ENCODE results near the gene H2AZ1. TPM values are rescaled to one million over a fixed set of nuclear protein-coding genes. Genes with fewer than 3 reads are reported as not detected.

H2AZ1 gene
- total RNA-seq, 1 experiment from 2014 or later: 450 TPM

- ChIA-PET CTCF (no interaction called here), POLR2A (interaction anchor here (0.6 kb wide), 1 partner anchor 384 kb away, joined by 4 read pairs; no protein-coding TSS in a partner anchor)
- Histone ChIP-seq H3K9me3 (ENCODE audit: control insufficient read depth, insufficient read depth, low read depth, low read length) (no peaks in the 10 kb centered on the region), H3K4me3 (ENCODE audit: low read depth in 2 of 2, low read length in 2 of 2) (peak overlapping the region; percentile 86 to 90), H3K36me3 (ENCODE audit: control insufficient read depth, insufficient read depth, low read length) (peaks cover 12% of the 10 kb centered on the region), H3K27me3 (ENCODE audit: control insufficient read depth, insufficient read depth, low read length) (no peaks in the 10 kb centered on the region), H3K4me1 (ENCODE audit: control insufficient read depth, insufficient read depth, low read length) (peaks cover 14% of the 10 kb centered on the region), H3K27ac (ENCODE audit: low read length) (peak overlapping the region; percentile 87)
- no TSS peak for BruUV-seq (replicated peaks)
- no peak for TF ChIP-seq POLR2AphosphoS5 (IDR thresholded peaks at IDR 0.05; ENCODE audit: low read depth, low read length)
- TF ChIP-seq SIN3A (IDR thresholded peaks at IDR 0.05; ENCODE audit: borderline replicate concordance, insufficient read depth, low read depth, low read length): no peak
- TF ChIP-seq REST (IDR thresholded peaks at IDR 0.05; ENCODE audit: insufficient read depth in 1 of 2, low read depth in 2 of 2, low read length in 1 of 2): no peak
- no peak for TF ChIP-seq TCF7L2 (IDR thresholded peaks at IDR 0.05; ENCODE audit: low read depth, low read length)
- TF ChIP-seq, protein P1, sequence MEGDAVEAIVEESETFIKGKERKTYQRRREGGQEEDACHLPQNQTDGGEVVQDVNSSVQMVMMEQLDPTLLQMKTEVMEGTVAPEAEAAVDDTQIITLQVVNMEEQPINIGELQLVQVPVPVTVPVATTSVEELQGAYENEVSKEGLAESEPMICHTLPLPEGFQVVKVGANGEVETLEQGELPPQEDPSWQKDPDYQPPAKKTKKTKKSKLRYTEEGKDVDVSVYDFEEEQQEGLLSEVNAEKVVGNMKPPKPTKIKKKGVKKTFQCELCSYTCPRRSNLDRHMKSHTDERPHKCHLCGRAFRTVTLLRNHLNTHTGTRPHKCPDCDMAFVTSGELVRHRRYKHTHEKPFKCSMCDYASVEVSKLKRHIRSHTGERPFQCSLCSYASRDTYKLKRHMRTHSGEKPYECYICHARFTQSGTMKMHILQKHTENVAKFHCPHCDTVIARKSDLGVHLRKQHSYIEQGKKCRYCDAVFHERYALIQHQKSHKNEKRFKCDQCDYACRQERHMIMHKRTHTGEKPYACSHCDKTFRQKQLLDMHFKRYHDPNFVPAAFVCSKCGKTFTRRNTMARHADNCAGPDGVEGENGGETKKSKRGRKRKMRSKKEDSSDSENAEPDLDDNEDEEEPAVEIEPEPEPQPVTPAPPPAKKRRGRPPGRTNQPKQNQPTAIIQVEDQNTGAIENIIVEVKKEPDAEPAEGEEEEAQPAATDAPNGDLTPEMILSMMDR (IDR thresholded peaks at IDR 0.05): no peak
- ATAC-seq (no peak; the same call in 1 of the 2 replicates), DNase-seq (ENCODE audit: low read depth, low spot score) (no peak)
- in situ Hi-C loops (cut with HindIII; ENCODE audit: low pct_unique_long_range_greater_than_20kb, low sequenced_read_pairs): no loop called here
- intact Hi-C loops (cut with micrococcal nuclease; ENCODE audit: unreplicated experiment): loop anchor here (5.0 to 10.0 kb wide), 2 partner anchors 51 to 384 kb away; partner anchors contain the start of genes LAMTOR3 and TRMT10A
Measured at GRCh38 chr4:99945718-99946355, 4.2 kb downstream of the H2AZ1 start.

DNA sequence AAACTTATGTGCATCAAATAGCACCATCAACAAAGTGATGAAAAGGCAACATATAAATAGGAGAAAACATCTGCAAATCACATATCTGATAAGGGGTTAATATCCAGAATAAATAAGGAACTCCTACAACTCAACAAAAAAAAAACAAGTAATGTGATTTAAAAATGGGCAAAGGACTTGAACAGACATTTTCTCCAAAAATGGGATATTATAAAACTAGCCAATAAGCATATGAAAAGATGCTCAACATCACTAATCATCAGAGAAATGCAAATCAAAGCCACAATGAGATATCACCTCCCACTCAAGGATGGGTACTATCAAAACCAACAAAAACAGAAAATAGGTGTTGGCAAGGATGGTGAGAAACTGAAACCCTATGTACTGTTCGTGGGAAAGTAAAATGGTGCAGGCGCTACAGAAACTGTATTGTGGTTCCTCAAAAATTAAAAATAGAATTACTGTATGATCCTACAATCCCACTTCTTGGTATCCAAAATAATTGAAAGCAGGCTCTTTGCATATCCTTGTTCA is 6.1 kb downstream of the H2AZ1 start:
- intact Hi-C loops (cut with micrococcal nuclease; ENCODE audit: unreplicated experiment): loop anchor here (10.0 kb wide), 1 partner anchor 49 kb away; the partner anchor contains the start of gene LAMTOR3
- no peak for TF ChIP-seq TCF7L2 (IDR thresholded peaks at IDR 0.05; ENCODE audit: low read depth, low read length)
- TF ChIP-seq POLR2AphosphoS5 (IDR thresholded peaks at IDR 0.05; ENCODE audit: low read depth, low read length): no peak
- TF ChIP-seq, protein P1 (IDR thresholded peaks at IDR 0.05): no peak
- no peak for TF ChIP-seq REST (IDR thresholded peaks at IDR 0.05; ENCODE audit: insufficient read depth in 1 of 2, low read depth in 2 of 2, low read length in 1 of 2)
- TF ChIP-seq SIN3A (IDR thresholded peaks at IDR 0.05; ENCODE audit: borderline replicate concordance, insufficient read depth, low read depth, low read length): no peak
- in situ Hi-C loops (cut with HindIII; ENCODE audit: low pct_unique_long_range_greater_than_20kb, low sequenced_read_pairs): no loop called here

More for the DNA sequence above, 6.1 kb downstream of the H2AZ1 start:
- ChIA-PET POLR2A (interaction anchor here (0.6 kb wide), 1 partner anchor 22 kb away, joined by 3 read pairs; no protein-coding TSS in a partner anchor), CTCF (no interaction called here)
- no TSS peak for BruUV-seq (replicated peaks)
- Histone ChIP-seq H3K27ac (ENCODE audit: low read length) (no peak overlapping the region), H3K4me3 (ENCODE audit: low read depth in 2 of 2, low read length in 2 of 2) (no peak overlapping the region), H3K9me3 (ENCODE audit: control insufficient read depth, insufficient read depth, low read depth, low read length) (no peaks in the 10 kb centered on the region), H3K36me3 (ENCODE audit: control insufficient read depth, insufficient read depth, low read length) (peaks cover 12% of the 10 kb centered on the region), H3K4me1 (ENCODE audit: control insufficient read depth, insufficient read depth, low read length) (peaks cover 14% of the 10 kb centered on the region), H3K27me3 (ENCODE audit: control insufficient read depth, insufficient read depth, low read length) (no peaks in the 10 kb centered on the region)
- ATAC-seq (no peak), DNase-seq (ENCODE audit: low read depth, low spot score) (no peak)

Data from Panc1 (cell line).